HEK293 (cell line): ENCODE measurements around the gene TMSB15C.

Experiments
- CTCF ChIA-PET: fragments of 350-600 bp; formaldehyde crosslinking; extraction: SDS; loops from one replicate; lab custom pipeline; 2021; ENCODE audit warnings: antibody characterized with exemption; lab: Yijun Ruan, JAX
- POLR2A ChIA-PET: fragments of 300-600 bp; formaldehyde crosslinking; extraction: SDS; loops from one replicate; lab custom pipeline; 2020; ENCODE audit warnings: antibody characterized with exemption, inconsistent platforms; lab: Yijun Ruan, JAX
- H3K27ac ChIP-seq: fragments of 200-500 bp; sonication (Bioruptor generic); 2 replicates; pipeline ENCODE4 v1.5.1; 2014; ENCODE audit warnings: low read depth, low read length, control low read depth, inconsistent platforms; ENCODE audit errors: extremely low read depth
- H3K36me3 ChIP-seq, 2 experiments: fragments of 200-500 bp in 1 of 2; sonication (Bioruptor generic) in 1 of 2; 1 replicate in 1 of 2; 2 replicates in 1 of 2; pipeline ENCODE4 v1.5.1; 2014 to 2017; ENCODE audit warnings: inconsistent platforms in 2 of 2, low read length in 2 of 2; ENCODE audit not compliant: control insufficient read depth in 2 of 2, insufficient read depth in 1 of 2
- H3K4me1 ChIP-seq: fragments of 200-500 bp; sonication (Bioruptor generic); 2 replicates; pipeline ENCODE4 v1.5.1; 2014; ENCODE audit warnings: mild to moderate bottlenecking, low read length, inconsistent platforms; ENCODE audit not compliant: control insufficient read depth, insufficient read depth
- H3K4me3 ChIP-seq: 2 replicates; pipeline ENCODE4 v1.5.1; 2011; ENCODE audit warnings: low read depth, mild to moderate bottlenecking, control low read depth, low read length, moderate library complexity
- H3K9me3 ChIP-seq: fragments of 200-500 bp; sonication (Bioruptor generic); 2 replicates; pipeline ENCODE4 v1.5.1; 2014; ENCODE audit warnings: low read depth, low read length, inconsistent platforms; ENCODE audit not compliant: control insufficient read depth, insufficient read depth
- BCL11B ChIP-seq: fragments of 450-650 bp; formaldehyde crosslinking; IDR thresholded peaks from 2 replicates; pipeline ENCODE4 v1.5.1; 2016; ENCODE audit warnings: low read depth, missing biosample characterization, missing genetic modification characterization
- EGR2 ChIP-seq: fragments of 450-650 bp; formaldehyde crosslinking; IDR thresholded peaks from 2 replicates; pipeline ENCODE4 v1.5.1; 2016; ENCODE audit warnings: low read depth, missing biosample characterization, missing genetic modification characterization
- GFI1B ChIP-seq: fragments of 450-650 bp; formaldehyde crosslinking; IDR thresholded peaks from 2 replicates; pipeline ENCODE4 v1.5.1; 2016; ENCODE audit warnings: missing biosample characterization, missing genetic modification characterization
- HOXC10 ChIP-seq: sonication (generic); formaldehyde crosslinking; IDR thresholded peaks from 2 replicates; pipeline ENCODE4 v1.8.1; 2023; ENCODE audit warnings: mild to moderate bottlenecking, missing genetic modification reagents
- KLF16 ChIP-seq: fragments of 450-650 bp; formaldehyde crosslinking; IDR thresholded peaks from 2 replicates; pipeline ENCODE4 v1.5.1; 2017; ENCODE audit warnings: missing biosample characterization, missing genetic modification characterization
- SCRT2 ChIP-seq: fragments of 450-650 bp; formaldehyde crosslinking; IDR thresholded peaks from 2 replicates; pipeline ENCODE4 v1.5.1; 2016; ENCODE audit warnings: missing biosample characterization, missing genetic modification characterization
- ZNF140 ChIP-seq: fragments of 450-650 bp; formaldehyde crosslinking; IDR thresholded peaks from 2 replicates; pipeline ENCODE4 v1.5.1; 2016; ENCODE audit warnings: missing biosample characterization, missing genetic modification characterization
- ZNF174 ChIP-seq: fragments of 450-650 bp; formaldehyde crosslinking; IDR thresholded peaks from 2 replicates; pipeline ENCODE4 v1.5.0; 2017; ENCODE audit warnings: missing biosample characterization, mild to moderate bottlenecking, missing genetic modification characterization
- ZNF324 ChIP-seq: fragments of 450-650 bp; formaldehyde crosslinking; IDR thresholded peaks from 2 replicates; pipeline ENCODE4 v1.5.1; 2016; ENCODE audit warnings: missing biosample characterization, missing genetic modification characterization
- ZNF366 ChIP-seq: fragments of 450-650 bp; formaldehyde crosslinking; conservative IDR thresholded peaks from 2 replicates; pipeline ENCODE4 v1.5.1; 2016; ENCODE audit warnings: missing biosample characterization, missing genetic modification characterization
- ZNF404 ChIP-seq: fragments of 450-650 bp; formaldehyde crosslinking; IDR thresholded peaks from 2 replicates; pipeline ENCODE4 v1.5.1; 2017; ENCODE audit warnings: missing biosample characterization, missing genetic modification characterization
- ZNF501 ChIP-seq: fragments of 450-650 bp; formaldehyde crosslinking; IDR thresholded peaks from 2 replicates; pipeline ENCODE4 v1.5.1; 2016; ENCODE audit warnings: missing biosample characterization, missing genetic modification characterization
- ZNF548 ChIP-seq: fragments of 450-650 bp; formaldehyde crosslinking; IDR thresholded peaks from 2 replicates; pipeline ENCODE4 v1.5.1; 2016; ENCODE audit warnings: missing biosample characterization, missing genetic modification characterization
- ZNF549 ChIP-seq: fragments of 450-650 bp; IDR thresholded peaks from 2 replicates; pipeline ENCODE4 v1.5.1; 2018; ENCODE audit warnings: missing biosample characterization, missing genetic modification characterization, mild to moderate bottlenecking, inconsistent platforms, moderate library complexity
- ZNF560 ChIP-seq: fragments of 450-650 bp; formaldehyde crosslinking; IDR thresholded peaks from 2 replicates; pipeline ENCODE4 v1.5.1; 2017; ENCODE audit warnings: missing biosample characterization, missing genetic modification characterization, borderline replicate concordance
- ZNF585B ChIP-seq: fragments of 450-650 bp; formaldehyde crosslinking; IDR thresholded peaks from 2 replicates; pipeline ENCODE4 v1.5.1; 2016; ENCODE audit warnings: missing biosample characterization, missing genetic modification characterization
- ZNF626 ChIP-seq: fragments of 450-650 bp; sonication (Bioruptor Pico); formaldehyde crosslinking; IDR thresholded peaks from 2 replicates; pipeline ENCODE4 v1.5.1; 2018; ENCODE audit warnings: missing biosample characterization, missing genetic modification characterization, inconsistent platforms
- ZNF660 ChIP-seq: fragments of 450-650 bp; IDR thresholded peaks from 2 replicates; pipeline ENCODE4 v1.5.1; 2018; ENCODE audit warnings: missing biosample characterization, mild to moderate bottlenecking, missing genetic modification characterization
- ZNF677 ChIP-seq: fragments of 450-650 bp; IDR thresholded peaks from 2 replicates; pipeline ENCODE4 v1.5.0; 2018; ENCODE audit warnings: missing biosample characterization, mild to moderate bottlenecking, missing genetic modification characterization, moderate library complexity
- ZNF747 ChIP-seq: fragments of 450-650 bp; formaldehyde crosslinking; IDR thresholded peaks from 2 replicates; pipeline ENCODE4 v1.5.1; 2016; ENCODE audit warnings: missing biosample characterization, missing genetic modification characterization
- TF ChIP-seq, protein P1 (sequence below): fragments of 450-650 bp; formaldehyde crosslinking; IDR thresholded peaks from 2 replicates; pipeline ENCODE4 v1.5.1; 2016; ENCODE audit warnings: missing biosample characterization, missing genetic modification characterization
- TF ChIP-seq, protein P2 (sequence below): fragments of 450-650 bp; formaldehyde crosslinking; IDR thresholded peaks from 2 replicates; pipeline ENCODE4 v1.5.1; 2016; ENCODE audit warnings: missing biosample characterization, missing genetic modification characterization
- TF ChIP-seq, protein P3 (sequence below): fragments of 450-650 bp; formaldehyde crosslinking; IDR thresholded peaks from 2 replicates; pipeline ENCODE4 v1.5.1; 2016; ENCODE audit warnings: missing biosample characterization, missing genetic modification characterization
- TF ChIP-seq, protein P4 (sequence below): fragments of 450-650 bp; formaldehyde crosslinking; IDR thresholded peaks from 2 replicates; pipeline ENCODE4 v1.5.1; 2017; ENCODE audit warnings: missing biosample characterization, missing genetic modification characterization
- TF ChIP-seq, protein P5 (sequence below): fragments of 450-650 bp; formaldehyde crosslinking; IDR thresholded peaks from 2 replicates; pipeline ENCODE4 v1.5.1; 2016; ENCODE audit warnings: missing biosample characterization, missing genetic modification characterization
- TF ChIP-seq, protein P6 (sequence below): fragments of 450-650 bp; formaldehyde crosslinking; IDR thresholded peaks from 2 replicates; pipeline ENCODE4 v1.5.1; 2016; ENCODE audit warnings: missing biosample characterization, missing genetic modification characterization, borderline replicate concordance

Gene TMSB15C

DNA sequence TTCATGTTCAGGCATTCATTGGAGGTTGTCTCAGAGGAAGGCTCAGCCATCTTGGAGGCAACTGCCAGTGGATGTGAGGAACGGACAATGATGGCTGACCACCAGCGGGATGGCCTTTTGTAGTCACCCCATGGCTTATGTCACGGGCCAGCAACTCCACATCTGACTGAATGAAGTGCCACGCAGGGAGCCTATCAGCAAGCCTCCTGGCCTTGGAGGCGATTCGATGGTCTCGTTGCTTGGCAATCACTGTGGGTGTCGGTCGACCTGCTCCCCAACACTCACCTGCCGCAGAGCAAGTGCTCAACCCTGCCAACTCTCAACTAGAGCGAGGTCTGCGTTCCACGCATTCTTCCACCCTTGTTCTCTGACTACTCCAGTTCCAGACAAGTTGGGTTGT lies 28.9 kb downstream of the TMSB15C start:
- no peak for TF ChIP-seq KLF16 (tag by site-specific recombination)
- TF ChIP-seq, protein P1, sequence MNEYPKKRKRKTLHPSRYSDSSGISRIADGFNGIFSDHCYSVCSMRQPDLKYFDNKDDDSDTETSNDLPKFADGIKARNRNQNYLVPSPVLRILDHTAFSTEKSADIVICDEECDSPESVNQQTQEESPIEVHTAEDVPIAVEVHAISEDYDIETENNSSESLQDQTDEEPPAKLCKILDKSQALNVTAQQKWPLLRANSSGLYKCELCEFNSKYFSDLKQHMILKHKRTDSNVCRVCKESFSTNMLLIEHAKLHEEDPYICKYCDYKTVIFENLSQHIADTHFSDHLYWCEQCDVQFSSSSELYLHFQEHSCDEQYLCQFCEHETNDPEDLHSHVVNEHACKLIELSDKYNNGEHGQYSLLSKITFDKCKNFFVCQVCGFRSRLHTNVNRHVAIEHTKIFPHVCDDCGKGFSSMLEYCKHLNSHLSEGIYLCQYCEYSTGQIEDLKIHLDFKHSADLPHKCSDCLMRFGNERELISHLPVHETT (tag by site-specific recombination): no peak
- TF ChIP-seq ZNF549: no peak
- TF ChIP-seq ZNF140 (tag by site-specific recombination): no peak
- TF ChIP-seq BCL11B: no peak
- TF ChIP-seq HOXC10: no peak
- TF ChIP-seq, protein P2, sequence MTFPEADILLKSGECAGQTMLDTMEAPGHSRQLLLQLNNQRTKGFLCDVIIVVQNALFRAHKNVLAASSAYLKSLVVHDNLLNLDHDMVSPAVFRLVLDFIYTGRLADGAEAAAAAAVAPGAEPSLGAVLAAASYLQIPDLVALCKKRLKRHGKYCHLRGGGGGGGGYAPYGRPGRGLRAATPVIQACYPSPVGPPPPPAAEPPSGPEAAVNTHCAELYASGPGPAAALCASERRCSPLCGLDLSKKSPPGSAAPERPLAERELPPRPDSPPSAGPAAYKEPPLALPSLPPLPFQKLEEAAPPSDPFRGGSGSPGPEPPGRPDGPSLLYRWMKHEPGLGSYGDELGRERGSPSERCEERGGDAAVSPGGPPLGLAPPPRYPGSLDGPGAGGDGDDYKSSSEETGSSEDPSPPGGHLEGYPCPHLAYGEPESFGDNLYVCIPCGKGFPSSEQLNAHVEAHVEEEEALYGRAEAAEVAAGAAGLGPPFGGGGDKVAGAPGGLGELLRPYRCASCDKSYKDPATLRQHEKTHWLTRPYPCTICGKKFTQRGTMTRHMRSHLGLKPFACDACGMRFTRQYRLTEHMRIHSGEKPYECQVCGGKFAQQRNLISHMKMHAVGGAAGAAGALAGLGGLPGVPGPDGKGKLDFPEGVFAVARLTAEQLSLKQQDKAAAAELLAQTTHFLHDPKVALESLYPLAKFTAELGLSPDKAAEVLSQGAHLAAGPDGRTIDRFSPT: no peak
- TF ChIP-seq ZNF626 (tag by site-specific recombination): no peak
- no peak for TF ChIP-seq ZNF501
- TF ChIP-seq, protein P3, sequence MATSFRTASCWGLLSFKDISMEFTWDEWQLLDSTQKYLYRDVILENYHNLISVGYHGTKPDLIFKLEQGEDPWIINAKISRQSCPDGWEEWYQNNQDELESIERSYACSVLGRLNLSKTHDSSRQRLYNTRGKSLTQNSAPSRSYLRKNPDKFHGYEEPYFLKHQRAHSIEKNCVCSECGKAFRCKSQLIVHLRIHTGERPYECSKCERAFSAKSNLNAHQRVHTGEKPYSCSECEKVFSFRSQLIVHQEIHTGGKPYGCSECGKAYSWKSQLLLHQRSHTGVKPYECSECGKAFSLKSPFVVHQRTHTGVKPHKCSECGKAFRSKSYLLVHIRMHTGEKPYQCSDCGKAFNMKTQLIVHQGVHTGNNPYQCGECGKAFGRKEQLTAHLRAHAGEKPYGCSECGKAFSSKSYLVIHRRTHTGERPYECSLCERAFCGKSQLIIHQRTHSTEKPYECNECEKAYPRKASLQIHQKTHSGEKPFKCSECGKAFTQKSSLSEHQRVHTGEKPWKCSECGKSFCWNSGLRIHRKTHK (tag by site-specific recombination): no peak
- TF ChIP-seq ZNF548 (tag by site-specific recombination): no peak
- TF ChIP-seq ZNF660 (tag by site-specific recombination): no peak
- TF ChIP-seq ZNF585B (tag by site-specific recombination): no peak
- no peak for TF ChIP-seq ZNF404 (tag by site-specific recombination)
- TF ChIP-seq, protein P4, sequence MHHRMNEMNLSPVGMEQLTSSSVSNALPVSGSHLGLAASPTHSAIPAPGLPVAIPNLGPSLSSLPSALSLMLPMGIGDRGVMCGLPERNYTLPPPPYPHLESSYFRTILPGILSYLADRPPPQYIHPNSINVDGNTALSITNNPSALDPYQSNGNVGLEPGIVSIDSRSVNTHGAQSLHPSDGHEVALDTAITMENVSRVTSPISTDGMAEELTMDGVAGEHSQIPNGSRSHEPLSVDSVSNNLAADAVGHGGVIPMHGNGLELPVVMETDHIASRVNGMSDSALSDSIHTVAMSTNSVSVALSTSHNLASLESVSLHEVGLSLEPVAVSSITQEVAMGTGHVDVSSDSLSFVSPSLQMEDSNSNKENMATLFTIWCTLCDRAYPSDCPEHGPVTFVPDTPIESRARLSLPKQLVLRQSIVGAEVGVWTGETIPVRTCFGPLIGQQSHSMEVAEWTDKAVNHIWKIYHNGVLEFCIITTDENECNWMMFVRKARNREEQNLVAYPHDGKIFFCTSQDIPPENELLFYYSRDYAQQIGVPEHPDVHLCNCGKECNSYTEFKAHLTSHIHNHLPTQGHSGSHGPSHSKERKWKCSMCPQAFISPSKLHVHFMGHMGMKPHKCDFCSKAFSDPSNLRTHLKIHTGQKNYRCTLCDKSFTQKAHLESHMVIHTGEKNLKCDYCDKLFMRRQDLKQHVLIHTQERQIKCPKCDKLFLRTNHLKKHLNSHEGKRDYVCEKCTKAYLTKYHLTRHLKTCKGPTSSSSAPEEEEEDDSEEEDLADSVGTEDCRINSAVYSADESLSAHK (tag by site-specific recombination): no peak
- no peak for TF ChIP-seq ZNF366
- no peak for TF ChIP-seq GFI1B
- TF ChIP-seq SCRT2 (tag by site-specific recombination): no peak
- no peak for TF ChIP-seq ZNF677 (tag by site-specific recombination)
- TF ChIP-seq ZNF324: no peak
- no peaks in the 10 kb centered on the region for H3K4me1 ChIP-seq
- CTCF ChIA-PET: no interaction called here

DNA sequence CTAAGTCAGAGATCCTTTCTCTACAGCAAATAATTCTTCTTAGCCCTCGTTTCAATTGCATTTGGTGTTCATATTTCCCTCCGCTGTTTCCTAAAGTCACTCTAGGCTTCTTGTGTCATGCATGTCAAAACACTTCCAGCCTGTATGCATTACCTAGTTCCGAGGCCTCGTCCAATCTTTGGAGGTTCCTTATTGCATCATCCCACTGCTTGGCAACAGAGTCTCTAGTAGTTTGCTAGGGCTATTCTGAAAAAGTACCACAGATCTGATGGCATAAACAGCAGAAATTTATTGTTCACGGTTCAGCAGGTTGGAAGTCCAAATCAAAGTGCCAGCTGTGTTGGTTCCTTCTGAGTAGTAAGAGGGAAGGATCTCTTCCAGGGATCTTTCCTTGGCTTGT lies 30.4 kb downstream of the TMSB15C start:
- no peaks in the 10 kb centered on the region for H3K9me3 ChIP-seq
- POLR2A ChIA-PET: no interaction called here
- no peak overlapping the region for H3K4me3 ChIP-seq
- H3K4me1 ChIP-seq: no peaks in the 10 kb centered on the region
- no peaks in the 10 kb centered on the region for H3K36me3 ChIP-seq
- H3K27ac ChIP-seq: no peak overlapping the region
- CTCF ChIA-PET: no interaction called here
- TF ChIP-seq, protein P5, sequence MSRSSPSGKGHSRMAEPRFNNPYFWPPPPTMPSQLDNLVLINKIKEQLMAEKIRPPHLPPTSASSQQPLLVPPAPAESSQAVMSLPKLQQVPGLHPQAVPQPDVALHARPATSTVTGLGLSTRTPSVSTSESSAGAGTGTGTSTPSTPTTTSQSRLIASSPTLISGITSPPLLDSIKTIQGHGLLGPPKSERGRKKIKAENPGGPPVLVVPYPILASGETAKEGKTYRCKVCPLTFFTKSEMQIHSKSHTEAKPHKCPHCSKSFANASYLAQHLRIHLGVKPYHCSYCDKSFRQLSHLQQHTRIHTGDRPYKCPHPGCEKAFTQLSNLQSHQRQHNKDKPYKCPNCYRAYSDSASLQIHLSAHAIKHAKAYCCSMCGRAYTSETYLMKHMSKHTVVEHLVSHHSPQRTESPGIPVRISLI: no peak
- TF ChIP-seq EGR2 (no peak), ZNF174 (tag by site-specific recombination) (no peak), BCL11B (no peak), ZNF560 (tag by site-specific recombination) (no peak), ZNF747 (no peak)
- TF ChIP-seq, protein P6, sequence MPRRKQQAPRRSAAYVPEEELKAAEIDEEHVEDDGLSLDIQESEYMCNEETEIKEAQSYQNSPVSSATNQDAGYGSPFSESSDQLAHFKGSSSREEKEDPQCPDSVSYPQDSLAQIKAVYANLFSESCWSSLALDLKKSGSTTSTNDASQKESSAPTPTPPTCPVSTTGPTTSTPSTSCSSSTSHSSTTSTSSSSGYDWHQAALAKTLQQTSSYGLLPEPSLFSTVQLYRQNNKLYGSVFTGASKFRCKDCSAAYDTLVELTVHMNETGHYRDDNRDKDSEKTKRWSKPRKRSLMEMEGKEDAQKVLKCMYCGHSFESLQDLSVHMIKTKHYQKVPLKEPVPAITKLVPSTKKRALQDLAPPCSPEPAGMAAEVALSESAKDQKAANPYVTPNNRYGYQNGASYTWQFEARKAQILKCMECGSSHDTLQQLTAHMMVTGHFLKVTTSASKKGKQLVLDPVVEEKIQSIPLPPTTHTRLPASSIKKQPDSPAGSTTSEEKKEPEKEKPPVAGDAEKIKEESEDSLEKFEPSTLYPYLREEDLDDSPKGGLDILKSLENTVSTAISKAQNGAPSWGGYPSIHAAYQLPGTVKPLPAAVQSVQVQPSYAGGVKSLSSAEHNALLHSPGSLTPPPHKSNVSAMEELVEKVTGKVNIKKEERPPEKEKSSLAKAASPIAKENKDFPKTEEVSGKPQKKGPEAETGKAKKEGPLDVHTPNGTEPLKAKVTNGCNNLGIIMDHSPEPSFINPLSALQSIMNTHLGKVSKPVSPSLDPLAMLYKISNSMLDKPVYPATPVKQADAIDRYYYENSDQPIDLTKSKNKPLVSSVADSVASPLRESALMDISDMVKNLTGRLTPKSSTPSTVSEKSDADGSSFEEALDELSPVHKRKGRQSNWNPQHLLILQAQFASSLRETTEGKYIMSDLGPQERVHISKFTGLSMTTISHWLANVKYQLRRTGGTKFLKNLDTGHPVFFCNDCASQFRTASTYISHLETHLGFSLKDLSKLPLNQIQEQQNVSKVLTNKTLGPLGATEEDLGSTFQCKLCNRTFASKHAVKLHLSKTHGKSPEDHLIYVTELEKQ (tag by site-specific recombination): no peak
- TF ChIP-seq, all 188 proteins: peak for 0

More for the DNA sequence above, 28.9 kb downstream of the TMSB15C start:
- Histone ChIP-seq H3K27ac (no peak overlapping the region), H3K4me3 (no peak overlapping the region), H3K9me3 (no peaks in the 10 kb centered on the region), H3K36me3 (no peaks in the 10 kb centered on the region)
- POLR2A ChIA-PET: no interaction called here
